ENCODE data around the gene SLC26A6.
A peak's percentile ranks its signal among the peaks of the same experiment; 100 is the strongest.

The SLC26A6 gene

GRCh38 chr3:48598323-48599076, 36.8 kb downstream of the SLC26A6 start:
- peak; percentile 61 for DNase-seq

GRCh38 chr3:48597408-48597800, 37.9 kb downstream of the SLC26A6 start:
- no peak for DNase-seq

- no peak for DNase-seq
Observed at GRCh38 chr3:48596676-48597407, 38.4 kb downstream of the SLC26A6 start.

- DNase-seq: no peak
Observed at GRCh38 chr3:48596157-48596556, 39.1 kb downstream of the SLC26A6 start.

GRCh38 chr3:48595526-48596121, 39.6 kb downstream of the SLC26A6 start:
- DNase-seq: no peak

GRCh38 chr3:48595075-48595525, 40.2 kb downstream of the SLC26A6 start, which contains the start of gene COL7A1:
Gene COL7A1, minus strand, starts transcription at chr3:48595329. Its CDS starts 170 bp downstream, at chr3:48595159.
- DNase-seq: no peak

- DNase-seq: no peak
Observed at GRCh38 chr3:48594417-48595049, 40.7 kb downstream of the SLC26A6 start.

- DNase-seq: no peak
Observed at GRCh38 chr3:48593337-48593736, 41.9 kb downstream of the SLC26A6 start.

- DNase-seq: no peak
Observed at GRCh38 chr3:48592519-48593087, 42.7 kb downstream of the SLC26A6 start.

GRCh38 chr3:48591886-48592518, 43.3 kb downstream of the SLC26A6 start:
- DNase-seq: no peak

GRCh38 chr3:48591436-48591835, 43.8 kb downstream of the SLC26A6 start:
- DNase-seq: no peak

- no peak for DNase-seq
Observed at GRCh38 chr3:48588230-48588629, 47.0 kb downstream of the SLC26A6 start.

GRCh38 chr3:48587686-48588085, 47.6 kb downstream of the SLC26A6 start:
- no peak for DNase-seq

- no peak for DNase-seq
Observed at GRCh38 chr3:48585411-48585810, 49.9 kb downstream of the SLC26A6 start.

GRCh38 chr3:48584836-48585235, 50.4 kb downstream of the SLC26A6 start:
- DNase-seq: no peak

- no peak for DNase-seq
Observed at GRCh38 chr3:48581621-48582481, 53.4 kb downstream of the SLC26A6 start.

GRCh38 chr3:48576647-48577046, 58.6 kb downstream of the SLC26A6 start:
- no peak for DNase-seq

Measured in femur (tissue), 1 donor.